HL-60 (cell line): ENCODE data around the gene CXCL6.

ENCODE experiments used
- GABPA ChIP-seq: IDR thresholded peaks from 2 replicates; pipeline ENCODE4 v1.6.1; 2012; ENCODE audit warnings: low read depth
- POLR2AphosphoS5 ChIP-seq: IDR thresholded peaks from 2 replicates; pipeline ENCODE4 v1.6.1; 2012; ENCODE audit warnings: low read depth
- TF ChIP-seq, protein P1 (sequence below): IDR thresholded peaks from one replicate; pipeline ENCODE4 v1.5.1; 2011; ENCODE audit warnings: low read length, control low read depth, inconsistent platforms; ENCODE audit not compliant: insufficient read depth

DNA sequence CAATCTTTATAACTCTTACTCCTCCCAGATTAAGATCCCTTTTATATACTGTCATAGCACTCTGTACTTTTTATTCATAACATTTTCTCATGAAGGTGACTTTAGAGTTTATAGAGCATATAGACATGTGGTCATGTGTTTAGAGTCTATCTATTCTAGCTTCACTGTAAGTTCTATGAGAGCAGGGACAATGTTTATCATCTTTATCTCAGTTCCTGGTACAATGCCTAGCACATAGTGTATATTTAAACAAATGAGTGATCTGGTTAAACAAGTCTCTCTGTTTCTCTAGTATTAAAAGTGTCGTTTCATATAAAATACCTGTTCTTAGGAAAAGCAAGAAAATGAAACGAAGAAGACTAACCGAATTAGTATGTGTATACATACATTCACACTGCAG, 3.2 kb downstream of the CXCL6 start:
- TF ChIP-seq, protein P1, sequence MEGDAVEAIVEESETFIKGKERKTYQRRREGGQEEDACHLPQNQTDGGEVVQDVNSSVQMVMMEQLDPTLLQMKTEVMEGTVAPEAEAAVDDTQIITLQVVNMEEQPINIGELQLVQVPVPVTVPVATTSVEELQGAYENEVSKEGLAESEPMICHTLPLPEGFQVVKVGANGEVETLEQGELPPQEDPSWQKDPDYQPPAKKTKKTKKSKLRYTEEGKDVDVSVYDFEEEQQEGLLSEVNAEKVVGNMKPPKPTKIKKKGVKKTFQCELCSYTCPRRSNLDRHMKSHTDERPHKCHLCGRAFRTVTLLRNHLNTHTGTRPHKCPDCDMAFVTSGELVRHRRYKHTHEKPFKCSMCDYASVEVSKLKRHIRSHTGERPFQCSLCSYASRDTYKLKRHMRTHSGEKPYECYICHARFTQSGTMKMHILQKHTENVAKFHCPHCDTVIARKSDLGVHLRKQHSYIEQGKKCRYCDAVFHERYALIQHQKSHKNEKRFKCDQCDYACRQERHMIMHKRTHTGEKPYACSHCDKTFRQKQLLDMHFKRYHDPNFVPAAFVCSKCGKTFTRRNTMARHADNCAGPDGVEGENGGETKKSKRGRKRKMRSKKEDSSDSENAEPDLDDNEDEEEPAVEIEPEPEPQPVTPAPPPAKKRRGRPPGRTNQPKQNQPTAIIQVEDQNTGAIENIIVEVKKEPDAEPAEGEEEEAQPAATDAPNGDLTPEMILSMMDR: no peak
- no peak for TF ChIP-seq POLR2AphosphoS5
- no peak for TF ChIP-seq GABPA
